Activated CD8-positive, alpha-beta memory T cell treated with anti-CD3 and anti-CD28 coated beads, Interleukin-2, amount 50 U/mL, for 4 hours (primary cell): ENCODE measurements around the gene FAM8A1.

Source experiments
- DNase-seq: peaks from one replicate; pipeline ENCODE4 v3.0.0-alpha.2; 2020

Gene FAM8A1

DNA sequence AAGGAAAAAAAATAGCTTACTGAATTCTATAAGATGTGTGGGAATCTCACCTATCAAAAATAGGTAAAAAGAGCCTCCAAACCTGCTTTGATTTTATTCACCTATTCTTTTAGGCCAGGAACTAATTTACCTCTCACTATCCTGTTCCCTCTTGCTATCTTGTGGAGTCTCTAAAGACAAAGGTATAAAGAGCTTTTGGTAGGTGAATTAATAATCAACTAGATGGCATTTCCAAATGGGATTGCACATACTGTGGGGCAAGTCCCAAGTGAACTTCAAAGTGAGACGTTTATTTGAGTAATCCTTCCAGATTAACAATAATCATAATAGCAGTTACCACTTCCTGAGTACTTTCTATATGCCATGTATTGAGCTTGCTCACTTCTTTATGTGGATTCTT lies 2.8 kb downstream of the FAM8A1 start:
- no peak for DNase-seq

GRCh38 chr6:17606606-17607005 lies 6.5 kb downstream of the FAM8A1 start:
- no peak for DNase-seq

DNA sequence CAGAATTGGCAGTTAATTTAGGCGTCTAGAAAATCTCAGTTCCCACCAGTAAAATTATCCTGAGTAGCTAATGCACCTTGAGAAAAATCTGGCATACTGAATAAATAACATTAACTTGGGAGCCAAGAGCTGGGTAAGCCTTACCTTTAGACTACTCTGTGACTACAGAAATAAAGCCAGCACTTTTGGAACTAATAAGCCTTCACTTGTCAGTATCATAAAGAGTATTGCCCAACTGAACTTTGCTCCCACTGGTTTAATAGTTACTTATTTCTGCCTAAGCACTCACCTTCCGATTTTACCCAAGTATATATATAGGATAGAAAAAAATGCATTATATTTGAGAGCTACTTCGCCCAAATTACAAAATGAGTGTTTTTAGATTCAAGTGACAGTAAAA lies 10.7 kb downstream of the FAM8A1 start:
- DNase-seq = no peak

DNA sequence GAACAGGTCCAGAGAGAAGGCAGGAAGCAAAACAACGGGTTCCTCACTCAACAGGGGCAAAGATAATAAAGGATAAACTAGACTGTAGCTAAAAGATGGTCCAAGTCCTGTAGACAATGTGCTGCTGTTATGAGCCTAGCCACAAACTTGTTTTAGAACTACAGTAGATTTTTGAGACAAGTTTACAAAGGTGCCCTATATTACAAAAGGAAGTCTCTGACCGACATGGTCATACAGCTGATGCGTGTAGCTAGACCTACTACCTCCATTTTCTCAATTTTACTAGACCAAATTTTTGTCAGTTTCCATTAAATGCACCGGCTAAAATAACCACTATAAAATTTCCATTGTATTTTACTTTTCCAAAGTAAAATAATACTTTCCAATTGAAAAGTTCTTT lies 11.9 kb downstream of the FAM8A1 start:
- DNase-seq = no peak

- DNase-seq = no peak
Measured at GRCh38 chr6:17615794-17616193, 15.7 kb downstream of the FAM8A1 start.

DNA sequence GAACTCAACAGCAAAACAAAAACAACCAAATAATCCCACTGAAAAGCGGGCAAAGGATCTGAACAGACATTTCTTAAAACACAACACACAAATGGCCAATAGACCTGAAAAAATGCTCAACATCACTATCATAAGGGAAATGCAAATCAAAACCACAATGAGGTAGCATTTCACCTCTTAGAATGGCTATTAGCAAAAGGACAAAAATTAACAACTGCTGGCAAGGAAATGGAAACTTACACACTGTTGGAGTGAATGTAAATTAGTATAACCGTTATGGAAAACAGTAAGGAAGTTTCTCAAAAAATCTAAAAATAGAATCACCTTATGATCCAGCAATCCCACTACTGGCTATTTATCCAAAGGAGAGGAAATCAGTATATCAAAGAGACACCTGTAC lies 20.9 kb downstream of the FAM8A1 start:
- DNase-seq = no peak

DNA sequence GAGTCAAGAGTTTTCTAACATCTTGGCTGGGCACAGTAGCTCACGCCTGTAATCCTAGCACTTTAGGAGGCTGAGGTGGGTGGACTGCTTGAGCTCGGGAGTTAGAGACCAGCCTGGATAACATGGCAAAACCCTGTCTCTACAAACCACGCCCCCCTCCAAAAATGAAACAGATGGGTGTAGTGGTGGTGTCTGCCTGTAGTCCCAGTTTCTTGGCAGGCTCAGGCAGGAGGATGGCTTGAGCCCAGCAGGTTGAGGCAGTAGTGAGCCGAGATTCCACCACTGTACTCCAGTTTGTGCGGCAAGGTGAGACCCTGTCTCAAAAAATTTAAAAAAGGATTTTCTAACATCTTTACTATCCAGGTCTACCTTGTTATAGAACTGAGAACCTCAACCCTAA lies 22.0 kb downstream of the FAM8A1 start:
- DNase-seq = no peak

GRCh38 chr6:17624396-17624795 lies 24.3 kb downstream of the FAM8A1 start:
- DNase-seq = no peak

GRCh38 chr6:17628873-17629272 lies 28.8 kb downstream of the FAM8A1 start:
- no peak for DNase-seq

GRCh38 chr6:17629824-17630510 lies 29.9 kb downstream of the FAM8A1 start:
- DNase-seq = no peak

- DNase-seq = no peak
Measured at GRCh38 chr6:17630511-17631073, 30.5 kb downstream of the FAM8A1 start.

DNA sequence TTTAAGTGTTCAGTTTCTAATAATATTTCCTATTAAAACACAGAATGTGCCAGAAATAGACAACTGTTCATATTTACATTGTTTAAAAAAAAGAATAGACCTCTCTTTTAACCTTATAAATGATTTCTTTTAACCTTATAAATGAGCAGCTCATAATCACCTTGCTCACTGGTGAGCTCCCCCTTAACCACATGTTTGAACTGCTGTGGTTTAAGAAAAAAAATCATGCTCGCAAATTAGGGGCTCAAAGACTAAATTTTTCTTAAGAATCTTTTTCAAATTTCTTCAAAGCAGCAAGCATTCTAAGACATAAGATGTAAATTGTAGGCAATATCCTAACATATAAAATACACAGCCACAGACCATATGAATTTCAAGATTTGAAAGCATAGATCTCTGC lies 32.8 kb downstream of the FAM8A1 start:
- DNase-seq = no peak

DNA sequence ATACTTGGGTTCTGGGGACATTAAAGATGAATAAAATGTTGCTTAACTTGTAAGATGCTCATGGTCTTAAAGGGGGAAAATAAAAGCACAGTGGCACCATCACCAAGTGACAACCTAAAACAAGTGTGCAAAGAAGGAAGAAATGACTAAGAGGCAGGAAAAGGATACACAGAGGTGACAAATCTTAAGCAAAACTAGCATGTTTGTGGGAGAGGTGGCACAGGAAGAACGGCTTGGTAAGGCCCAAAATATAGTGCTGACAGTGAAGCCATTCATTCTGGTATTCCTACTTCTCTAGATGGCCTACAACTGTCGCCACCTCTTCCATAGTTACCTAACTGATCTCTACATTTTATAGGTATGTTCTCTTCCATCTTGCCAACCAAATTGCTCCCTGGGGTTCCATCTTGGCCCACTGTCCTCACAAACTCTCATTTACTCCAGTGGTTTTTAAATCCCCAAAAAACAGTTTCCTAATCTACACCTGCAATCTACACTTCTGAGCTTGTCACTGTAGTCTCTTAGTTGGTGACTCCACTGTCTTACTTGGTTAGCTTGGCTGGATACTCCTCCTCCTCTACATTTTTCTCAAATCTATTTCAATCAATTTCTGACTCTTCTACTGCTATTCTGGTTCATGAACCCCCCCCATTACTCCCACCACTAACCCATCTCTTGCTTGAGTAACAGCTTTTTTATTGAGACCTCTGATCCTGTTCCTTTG lies 33.5 kb downstream of the FAM8A1 start:
- DNase-seq = no peak

- no peak for DNase-seq
Measured at GRCh38 chr6:17635568-17635967, 35.5 kb downstream of the FAM8A1 start.

- DNase-seq = no peak
Measured at GRCh38 chr6:17638212-17638715, 38.2 kb downstream of the FAM8A1 start.

DNA sequence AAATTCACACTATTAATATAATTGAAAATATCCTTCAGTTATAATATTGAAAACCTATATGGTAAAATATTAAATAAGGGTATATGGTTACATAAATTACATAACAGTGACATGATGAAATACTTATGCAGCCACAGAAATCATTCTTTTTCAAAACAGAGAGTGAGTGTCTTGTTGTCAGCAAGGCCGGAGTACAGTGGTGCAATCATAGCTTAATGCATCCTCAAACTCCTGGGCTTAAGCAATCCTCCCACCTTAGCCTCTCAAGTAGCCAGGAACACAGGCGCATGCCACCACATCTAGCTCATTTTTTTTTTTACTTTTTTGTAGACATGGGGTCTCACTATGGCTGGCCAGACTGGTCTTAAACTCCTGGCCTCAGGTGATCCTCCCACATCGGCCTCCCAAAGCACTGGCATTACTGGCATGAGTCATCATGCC lies 40.4 kb downstream of the FAM8A1 start:
- DNase-seq = no peak

DNA sequence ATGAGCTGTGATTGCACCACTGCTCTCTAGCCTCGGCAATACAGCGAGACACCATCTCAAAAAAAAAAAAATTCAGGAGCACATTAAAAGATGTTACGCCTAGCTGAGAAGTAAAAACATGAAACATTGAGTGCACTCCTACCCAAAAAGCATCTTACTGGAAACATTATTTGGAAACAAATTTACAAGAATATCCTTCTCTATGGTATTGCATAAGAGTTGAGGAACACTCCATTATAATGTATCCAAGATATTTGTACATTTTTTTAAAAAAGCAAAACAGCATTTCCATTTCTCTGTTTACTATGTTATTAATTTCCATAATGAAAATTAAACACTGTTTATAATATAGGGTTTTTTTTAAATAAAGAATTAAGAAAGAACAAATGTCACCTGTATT lies 48.6 kb downstream of the FAM8A1 start:
- DNase-seq = no peak

DNA sequence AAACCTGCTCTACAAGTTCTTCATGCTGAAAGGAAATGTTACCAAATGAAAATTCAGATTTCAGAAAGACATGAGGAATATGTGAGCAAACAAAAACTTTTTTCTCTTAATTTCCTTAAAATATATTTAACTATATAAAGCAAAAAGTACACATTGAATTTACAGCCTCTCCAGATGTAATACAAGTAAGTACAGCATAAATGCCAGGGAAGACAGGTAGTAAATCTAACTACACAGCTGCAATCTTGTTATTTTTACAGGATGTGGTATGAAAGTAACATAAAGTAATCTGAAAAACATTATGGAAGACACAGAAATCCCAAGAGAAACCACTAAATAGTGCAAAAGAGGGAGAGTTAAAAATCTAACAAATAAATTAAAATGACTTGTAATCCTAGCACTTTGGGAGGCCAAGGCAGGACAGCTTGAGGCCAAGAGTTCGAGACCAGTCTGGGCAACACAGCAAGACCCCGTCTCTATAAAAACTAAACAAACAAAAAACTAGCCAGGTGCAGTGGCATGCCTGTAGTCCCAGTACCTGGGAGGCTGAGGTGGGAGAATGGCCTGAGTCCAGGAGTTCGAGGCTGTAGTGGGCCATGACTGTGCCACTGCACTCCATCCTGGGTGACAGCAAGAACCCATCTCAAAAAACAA lies 50.7 kb downstream of the FAM8A1 start:
- DNase-seq = no peak

DNA sequence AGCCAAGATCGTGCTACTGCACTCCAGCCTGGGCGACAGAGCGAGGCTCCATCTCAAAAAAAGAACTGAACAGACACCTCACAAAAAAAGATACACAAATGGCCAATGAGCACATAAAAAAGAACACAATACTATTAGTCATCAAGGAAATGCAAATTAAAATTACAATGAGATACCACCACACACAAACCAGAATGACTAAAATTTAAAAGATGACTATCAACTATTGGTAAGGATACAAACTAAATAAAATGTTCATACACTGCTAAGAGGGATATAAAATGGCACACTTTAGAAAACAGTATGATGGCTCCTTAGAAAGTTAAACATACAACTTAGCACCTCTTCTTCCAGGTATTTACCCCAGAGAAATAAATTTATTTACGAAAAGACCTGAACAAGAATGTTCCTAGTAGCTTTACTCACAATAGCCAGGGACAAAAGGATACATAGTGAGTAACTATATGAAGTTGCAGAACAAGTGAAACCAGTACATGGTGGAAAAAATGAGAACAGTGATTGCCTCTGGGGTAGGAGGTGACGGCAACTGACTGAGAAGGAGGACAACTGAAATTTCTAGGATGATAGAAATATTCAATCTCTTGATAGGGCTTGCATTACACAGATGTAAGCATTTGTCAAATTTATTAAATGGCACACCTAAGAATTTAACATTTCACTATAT lies 53.2 kb downstream of the FAM8A1 start:
- no peak for DNase-seq

- no peak for DNase-seq
Measured at GRCh38 chr6:17656092-17656491, 56.0 kb downstream of the FAM8A1 start.

- no peak for DNase-seq
Measured at GRCh38 chr6:17656644-17657043, 56.5 kb downstream of the FAM8A1 start.
